ENCODE results near the gene HSPA12B.

The HSPA12B gene

DNA sequence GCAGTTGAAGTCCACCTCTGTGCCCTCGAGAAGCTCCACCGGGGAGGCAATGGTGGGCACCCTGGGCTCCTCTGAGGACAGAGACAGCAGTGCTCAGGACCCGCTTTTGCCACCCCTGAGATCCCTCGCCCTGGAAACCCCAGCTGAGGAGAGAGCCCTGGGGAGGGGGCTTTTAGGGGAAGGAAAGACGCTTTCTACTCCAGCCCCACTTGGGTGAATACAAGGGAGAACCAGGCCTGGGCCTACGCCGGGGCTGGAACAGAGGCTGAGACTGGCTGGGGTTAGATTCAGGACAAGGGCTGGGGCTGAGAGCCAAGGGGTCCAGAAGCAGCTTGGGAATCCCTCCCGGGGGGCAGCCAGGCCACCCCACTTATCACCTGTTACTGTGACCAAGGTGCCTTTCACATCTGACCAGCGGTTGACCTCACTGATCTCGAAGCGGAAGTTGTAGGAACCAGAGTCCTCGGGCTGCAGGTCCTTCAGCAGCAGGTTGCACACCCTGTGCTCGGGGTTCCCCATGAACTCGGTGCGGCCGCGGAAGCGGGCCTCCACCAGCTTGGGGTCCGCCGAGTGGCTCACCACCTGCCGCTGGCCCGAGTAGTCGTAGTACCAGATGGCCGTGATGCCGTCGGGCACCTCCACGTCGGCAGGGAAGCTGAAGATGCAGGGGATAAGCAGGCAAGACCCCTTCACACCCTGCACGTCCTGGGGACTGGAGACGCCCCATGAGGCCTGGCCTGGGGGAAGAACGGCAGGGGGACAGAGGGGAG is 26.3 kb upstream of the HSPA12B start:
- DNase-seq, result peak in 1 of 2 experiments; percentile 31

GRCh38 chr20:3706774-3707507 is 25.5 kb upstream of the HSPA12B start:
- no peak for DNase-seq

DNA sequence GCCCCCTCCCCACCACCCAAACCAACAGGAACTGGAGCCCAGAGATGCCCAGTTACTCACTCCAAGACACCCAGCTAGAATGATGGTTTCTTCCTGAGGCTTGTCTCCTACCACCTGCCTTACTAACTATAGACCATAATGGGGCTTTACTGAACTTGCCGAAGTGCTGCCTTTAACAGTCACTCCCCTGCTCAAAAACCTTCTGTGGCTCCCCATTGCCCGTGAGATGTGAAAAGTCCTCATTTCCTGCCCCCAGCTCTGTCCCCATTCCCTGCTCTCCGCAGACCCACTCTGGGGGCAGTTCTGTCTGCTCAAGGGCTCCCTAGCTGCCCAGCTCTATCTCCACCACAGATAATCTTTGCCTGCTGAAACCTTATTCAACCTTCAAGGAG is 25.0 kb upstream of the HSPA12B start:
- DNase-seq, result no peak

DNA sequence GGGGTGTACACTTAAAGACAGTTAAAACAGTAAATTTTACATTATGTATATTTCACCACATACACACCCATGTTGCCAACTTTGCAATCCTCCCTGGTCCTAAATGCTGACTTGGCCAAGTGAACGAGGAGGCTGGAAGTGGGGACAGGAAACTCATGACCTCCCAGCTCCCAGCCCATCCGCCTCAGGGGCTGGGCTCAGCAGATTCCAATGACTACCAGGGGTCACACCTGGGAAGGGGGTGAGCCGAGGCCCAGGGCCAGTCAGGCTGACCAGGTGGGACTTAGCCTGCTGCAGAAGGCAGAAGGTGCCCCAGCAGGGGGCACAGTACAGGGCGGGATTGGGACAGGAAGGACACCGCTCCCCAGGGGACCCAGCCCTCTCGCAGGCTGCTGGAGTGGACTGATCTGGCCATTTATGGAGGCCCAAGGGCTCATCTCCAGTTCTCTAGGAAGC is 22.4 kb upstream of the HSPA12B start:
- DNase-seq, result peak in 1 of 2 experiments; percentile 18

DNA sequence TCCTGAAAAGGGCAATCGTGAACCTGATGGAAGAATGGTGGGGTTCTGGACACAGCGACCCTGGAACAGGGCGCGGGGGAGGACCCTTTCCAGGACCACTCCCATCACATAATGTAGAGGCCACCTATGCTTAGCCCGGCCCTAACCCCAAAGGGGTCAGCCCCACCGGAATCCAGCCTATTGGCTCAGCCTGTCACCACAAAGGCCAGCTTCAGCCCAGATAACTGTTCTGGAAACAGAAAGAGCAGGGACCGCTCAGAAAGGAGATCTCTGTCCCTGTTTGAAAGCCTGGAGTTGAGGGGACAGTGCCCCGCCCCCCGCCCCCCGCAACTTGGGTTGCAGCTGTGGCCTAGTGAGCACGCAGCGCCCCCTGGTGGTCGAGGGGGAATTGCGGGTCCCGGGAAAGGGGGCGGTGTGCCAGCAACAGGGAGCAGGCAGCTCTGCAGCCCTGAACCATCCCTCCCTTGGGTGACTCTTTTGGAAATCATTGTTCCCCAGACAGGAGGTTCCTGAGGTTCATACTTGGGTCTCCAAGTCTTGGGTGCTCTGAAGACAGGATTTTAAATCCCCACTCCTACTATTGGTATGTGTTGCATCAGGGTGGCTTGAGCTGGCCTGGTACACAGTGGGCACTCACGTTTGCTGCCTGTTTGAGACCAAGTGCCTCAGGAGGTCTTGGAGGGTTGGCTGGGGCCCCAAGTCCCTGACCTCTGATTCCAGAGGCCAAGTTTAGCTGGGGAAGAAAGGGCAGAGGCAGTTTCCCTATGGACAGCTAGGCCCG is 21.6 kb upstream of the HSPA12B start:
- peak; percentile 24 to 53 for DNase-seq

DNA sequence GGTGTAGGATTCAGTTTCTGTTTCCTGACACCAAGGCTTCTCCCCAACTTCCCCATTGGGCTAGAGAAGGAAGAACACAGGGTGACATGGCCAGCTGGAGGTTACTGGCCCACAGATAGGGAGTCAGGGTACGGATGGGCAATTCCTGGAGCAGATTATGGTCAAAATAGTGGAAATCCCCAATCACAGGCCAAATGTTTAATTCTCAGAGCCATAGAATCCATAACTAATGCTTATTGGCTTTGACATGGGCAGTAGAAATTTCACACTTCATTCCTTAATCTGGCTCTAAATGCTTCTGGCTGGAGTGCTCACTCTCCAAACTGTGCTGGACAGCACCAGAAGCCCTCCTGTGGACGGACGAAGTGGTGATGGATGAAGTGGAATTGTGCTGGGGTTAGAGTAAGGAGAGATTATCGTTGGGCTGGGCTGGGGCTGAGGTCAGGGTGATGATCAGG is 21.0 kb upstream of the HSPA12B start:
- no peak for DNase-seq

GRCh38 chr20:3712279-3712873 is 20.1 kb upstream of the HSPA12B start, which contains the start of gene SIGLEC1:
SIGLEC1 (minus strand) TSS chr20:3712600; CDS start chr20:3707128, 5,472 bp downstream.
- DNase-seq, result no peak

DNA sequence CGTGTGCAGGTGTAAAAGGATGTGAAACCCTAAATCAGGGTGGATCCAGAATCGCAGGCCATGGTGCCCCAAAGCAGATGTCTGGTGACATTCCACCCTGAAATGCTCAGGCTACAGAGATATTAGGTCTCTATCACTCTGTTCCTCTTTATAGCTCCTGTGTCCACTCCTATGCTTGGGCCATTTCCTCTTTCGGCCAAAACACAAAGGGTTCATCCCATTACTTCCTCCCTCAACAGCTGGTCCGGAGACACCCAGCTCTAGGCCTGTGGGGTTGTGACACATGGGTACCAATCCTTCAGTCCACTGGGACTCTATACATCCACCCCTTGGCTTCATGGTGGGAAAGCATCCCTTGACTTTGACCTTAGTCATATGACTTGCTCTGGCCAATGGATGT is 18.4 kb upstream of the HSPA12B start:
- DNase-seq, result no peak

DNA sequence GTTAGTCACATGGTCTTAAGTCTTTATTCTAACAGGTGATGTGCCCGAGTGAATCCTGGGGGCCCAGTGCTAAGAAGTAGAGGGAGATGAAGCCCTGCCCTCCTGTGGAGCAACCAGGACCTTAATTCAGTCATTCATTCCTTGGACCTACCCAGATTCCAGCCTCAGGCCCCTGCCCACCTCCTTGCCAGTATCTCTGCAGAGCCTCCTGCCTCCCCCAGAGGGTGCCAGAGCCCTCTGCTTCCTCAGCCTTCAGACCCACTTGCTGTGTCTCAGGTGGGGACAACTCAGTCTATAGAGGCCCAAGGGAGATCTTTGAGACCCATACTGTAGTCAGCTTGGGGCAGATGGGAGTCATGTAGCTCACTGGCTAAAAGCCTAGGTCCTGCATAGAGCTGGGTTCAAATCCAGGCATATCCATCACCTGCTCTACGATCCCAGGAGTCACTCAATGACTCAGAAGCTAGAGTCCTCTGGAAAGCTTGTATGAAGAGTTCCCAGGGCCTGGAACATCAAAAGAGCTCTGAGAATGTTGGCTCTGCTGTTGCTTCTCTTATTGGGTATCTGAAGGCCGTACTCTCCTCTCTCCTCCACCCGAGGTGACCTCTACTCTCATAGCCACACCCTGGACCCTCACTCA is 16.2 kb upstream of the HSPA12B start:
- peak; percentile 41 to 76 for DNase-seq

GRCh38 chr20:3719046-3719445 is 13.4 kb upstream of the HSPA12B start:
- DNase-seq, result no peak

- no peak for DNase-seq
Measured at GRCh38 chr20:3720068-3720467, 12.4 kb upstream of the HSPA12B start.

- no peak for DNase-seq
Measured at GRCh38 chr20:3720626-3721025, 11.9 kb upstream of the HSPA12B start.

- no peak for DNase-seq
Measured at GRCh38 chr20:3721912-3722311, 10.6 kb upstream of the HSPA12B start.

GRCh38 chr20:3723284-3723683 is 9.2 kb upstream of the HSPA12B start:
- DNase-seq, result no peak

- no peak for DNase-seq
Measured at GRCh38 chr20:3724356-3724755, 8.1 kb upstream of the HSPA12B start.

GRCh38 chr20:3727401-3728021 is 5.0 kb upstream of the HSPA12B start:
- DNase-seq, result no peak

DNA sequence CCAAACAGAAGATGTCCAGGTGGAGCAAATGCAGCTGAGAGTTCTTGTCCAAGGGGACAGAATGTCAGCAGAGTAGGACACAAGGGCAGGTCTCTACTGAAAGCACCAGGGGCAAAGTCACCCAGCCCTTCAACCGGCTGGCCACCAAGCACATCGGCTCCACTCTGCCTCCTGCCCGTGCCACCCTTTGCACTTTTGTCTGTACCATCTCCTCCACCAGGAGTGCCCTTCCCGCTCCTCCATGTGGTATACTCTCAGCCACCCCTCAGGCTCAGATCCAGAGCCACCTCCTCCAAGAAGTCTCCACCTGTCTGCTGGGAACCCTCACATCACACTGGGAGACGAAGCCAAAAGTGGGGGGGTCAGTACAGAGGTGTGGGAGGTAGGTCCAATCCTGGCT is 4.1 kb upstream of the HSPA12B start:
- DNase-seq, result no peak

GRCh38 chr20:3728876-3729275 is 3.6 kb upstream of the HSPA12B start:
- no peak for DNase-seq

DNA sequence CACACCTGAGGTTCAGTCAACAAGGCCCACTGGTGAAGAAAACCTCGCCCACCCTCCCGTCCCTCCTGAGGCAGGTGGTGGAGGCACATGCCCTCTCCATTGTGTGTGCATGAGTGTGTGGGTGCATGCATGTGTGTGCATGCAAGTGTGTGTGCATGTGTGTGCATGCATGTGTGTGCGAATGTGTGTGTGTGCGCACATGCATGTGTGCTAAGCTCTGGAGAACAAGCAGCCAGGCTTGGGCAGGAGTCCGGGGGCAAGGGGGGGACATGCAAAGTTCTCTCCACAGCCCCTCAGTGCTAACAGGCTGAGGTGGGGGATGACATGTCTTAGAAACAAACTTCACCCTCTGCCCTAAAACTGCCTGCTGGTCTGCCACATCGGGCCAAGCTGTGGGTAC is 3.1 kb upstream of the HSPA12B start:
- DNase-seq, result no peak

DNA sequence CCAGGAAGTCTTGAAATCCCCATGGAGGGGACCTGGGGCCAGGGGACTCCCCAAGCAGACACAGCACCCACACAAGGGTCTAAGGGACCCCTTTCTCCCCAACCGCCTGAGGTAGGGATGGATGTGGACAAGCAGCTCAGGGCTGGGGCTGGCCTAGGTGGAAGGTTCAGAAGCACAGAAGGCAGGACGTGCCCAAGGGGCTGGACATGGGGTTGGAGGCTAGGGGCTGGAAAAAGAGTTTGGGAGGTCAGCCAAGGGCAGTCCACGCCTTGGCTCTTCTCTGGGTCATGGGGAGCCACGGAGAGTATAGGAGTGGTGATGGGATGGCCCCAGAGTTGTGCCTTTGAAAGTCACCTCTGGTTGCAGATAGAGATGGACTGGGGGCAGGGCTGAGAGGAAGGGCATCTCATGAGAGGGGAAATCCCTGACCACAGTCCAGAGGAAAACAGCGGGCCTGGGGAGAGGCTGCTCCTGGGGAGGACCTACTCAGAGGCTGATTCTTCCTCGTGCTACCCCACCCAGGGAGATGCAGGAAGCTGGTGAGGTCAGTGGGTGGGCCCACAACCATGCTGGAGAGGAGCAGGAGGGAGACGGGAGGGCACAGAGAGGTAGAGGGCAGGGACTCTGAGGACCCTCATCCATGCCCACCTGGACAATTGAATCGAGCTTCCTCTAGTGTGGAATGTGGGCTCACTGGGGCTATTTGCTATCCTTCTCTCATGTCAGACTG is 2.5 kb upstream of the HSPA12B start:
- DNase-seq, result no peak

Data from NCI-H524 (cell line).